Panc1 (cell line): ENCODE results near the gene RTCA.

Experiments used
- POLR2AphosphoS5 ChIP-seq: IDR thresholded peaks from 2 replicates; pipeline ENCODE4 v1.6.1; 2012; ENCODE audit warnings: mild to moderate bottlenecking, low read depth, low read length, moderate library complexity
- REST ChIP-seq, 2 experiments: IDR thresholded peaks; 2 replicates each; pipeline ENCODE4 v1.6.1; 2011 to 2012; ENCODE audit warnings: low read depth in 2 of 2, control low read depth in 1 of 2, low read length in 1 of 2, mild to moderate bottlenecking in 1 of 2, moderate library complexity in 1 of 2; ENCODE audit not compliant: insufficient read depth in 1 of 2
- SIN3A ChIP-seq: IDR thresholded peaks from 2 replicates; pipeline ENCODE4 v1.6.1; 2012; ENCODE audit warnings: low read depth, mild to moderate bottlenecking, low read length, moderate library complexity, borderline replicate concordance; ENCODE audit not compliant: insufficient read depth
- TF ChIP-seq, protein P1 (sequence below): fragments of 450-650 bp; IDR thresholded peaks from 2 replicates; pipeline ENCODE4 v1.5.1; 2017; ENCODE audit warnings: mild to moderate bottlenecking

DNA sequence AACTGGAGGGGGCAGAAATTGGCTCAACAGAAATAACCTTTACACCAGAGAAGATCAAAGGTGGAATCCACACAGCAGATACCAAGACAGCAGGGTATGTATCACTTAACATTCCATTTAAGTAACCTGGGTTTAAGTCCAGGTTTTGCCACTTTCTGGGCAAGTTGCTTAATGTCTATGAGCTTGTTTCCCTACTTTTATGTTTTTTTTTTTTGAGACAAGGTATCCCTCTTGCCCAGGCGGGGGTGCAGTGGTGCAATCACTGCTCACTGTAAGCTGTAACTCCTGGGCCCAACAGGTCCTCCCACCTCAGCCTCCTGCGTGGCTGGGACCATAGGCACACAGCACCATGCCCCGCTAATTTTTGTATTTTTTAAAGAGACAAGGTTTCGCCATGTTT, 2.2 kb downstream of the RTCA start:
- TF ChIP-seq, protein P1, sequence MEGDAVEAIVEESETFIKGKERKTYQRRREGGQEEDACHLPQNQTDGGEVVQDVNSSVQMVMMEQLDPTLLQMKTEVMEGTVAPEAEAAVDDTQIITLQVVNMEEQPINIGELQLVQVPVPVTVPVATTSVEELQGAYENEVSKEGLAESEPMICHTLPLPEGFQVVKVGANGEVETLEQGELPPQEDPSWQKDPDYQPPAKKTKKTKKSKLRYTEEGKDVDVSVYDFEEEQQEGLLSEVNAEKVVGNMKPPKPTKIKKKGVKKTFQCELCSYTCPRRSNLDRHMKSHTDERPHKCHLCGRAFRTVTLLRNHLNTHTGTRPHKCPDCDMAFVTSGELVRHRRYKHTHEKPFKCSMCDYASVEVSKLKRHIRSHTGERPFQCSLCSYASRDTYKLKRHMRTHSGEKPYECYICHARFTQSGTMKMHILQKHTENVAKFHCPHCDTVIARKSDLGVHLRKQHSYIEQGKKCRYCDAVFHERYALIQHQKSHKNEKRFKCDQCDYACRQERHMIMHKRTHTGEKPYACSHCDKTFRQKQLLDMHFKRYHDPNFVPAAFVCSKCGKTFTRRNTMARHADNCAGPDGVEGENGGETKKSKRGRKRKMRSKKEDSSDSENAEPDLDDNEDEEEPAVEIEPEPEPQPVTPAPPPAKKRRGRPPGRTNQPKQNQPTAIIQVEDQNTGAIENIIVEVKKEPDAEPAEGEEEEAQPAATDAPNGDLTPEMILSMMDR, result no peak
- TF ChIP-seq REST (IDR thresholded peaks at IDR 0.05; ENCODE audit: insufficient read depth in 1 of 2, low read depth in 2 of 2, low read length in 1 of 2), result no peak
- TF ChIP-seq SIN3A, result no peak
- TF ChIP-seq POLR2AphosphoS5, result no peak
